HepG2 (cell line): ENCODE data around the gene EID3. TPM values are rescaled to one million over a fixed set of nuclear protein-coding genes. Genes with fewer than 3 reads are reported as not detected.

ENCODE experiments used
- ATAC-seq: fragments of 200-7000 bp; cut with Tn5 transposase; 3 replicates; pipeline ENCODE4 v1.9.1; 2020; ENCODE audit warnings: mild to moderate bottlenecking, moderate library complexity
- BruUV-seq: library from RNA; stranded (reverse); fragments of 400-500 nt; replicated peaks from 2 replicates; lab custom pipeline; 2021; lab: Mats Ljungman, UMichigan
- CTCF ChIA-PET: fragments of 300-600 bp; formaldehyde crosslinking; extraction: SDS; loops from one replicate; lab custom pipeline; 2021; ENCODE audit warnings: low total read pairs, inconsistent platforms, low intra/inter-chr PET ratio; lab: Yijun Ruan, JAX
- POLR2A ChIA-PET: fragments of 350-600 bp; sonication (Branson Sonifier 250); formaldehyde crosslinking; loops from one replicate; lab custom pipeline; 2020; ENCODE audit warnings: antibody characterized with exemption, inconsistent platforms; lab: Yijun Ruan, JAX
- DNase-seq: peaks from one replicate; pipeline ENCODE4 v3.0.0-alpha.2; 2015; ENCODE audit warnings: low spot score
- FAIRE-seq: peaks from 3 replicates; lab custom pipeline; 2011; peaks lifted over from hg19 to GRCh38; lab: Jason Lieb, UNC
- H2AFZ ChIP-seq: one replicate; pipeline ENCODE4 v1.6.1; 2011; ENCODE audit warnings: low read length, inconsistent platforms
- H3K27ac ChIP-seq: fragments of 300-600 bp; 3 replicates; pipeline ENCODE4 v1.8.0; 2011; ENCODE audit warnings: mixed run types, mild to moderate bottlenecking, mixed read lengths, low read length, inconsistent platforms; ENCODE audit not compliant: insufficient read depth; ENCODE audit errors: extremely low read length
- H3K27me3 ChIP-seq, 2 experiments: fragments of 200-600 bp in 1 of 2; 2 replicates in 1 of 2; 3 replicates in 1 of 2; pipeline versions ENCODE4 v1.6.0 to v1.8.0; 2011; ENCODE audit warnings: low read length in 2 of 2, mild to moderate bottlenecking in 2 of 2, moderate library complexity in 2 of 2, inconsistent platforms in 1 of 2; ENCODE audit not compliant: insufficient read depth in 2 of 2, control insufficient read depth in 1 of 2
- H3K36me3 ChIP-seq, 2 experiments: fragments of 200-600 bp in 1 of 2; replicated peaks in 1 of 2; 2 replicates in 1 of 2; 3 replicates in 1 of 2; pipeline versions ENCODE4 v1.5.1 to v1.8.0; 2011; ENCODE audit warnings: low read length in 2 of 2, inconsistent platforms in 1 of 2; ENCODE audit not compliant: insufficient read depth in 2 of 2, control insufficient read depth in 1 of 2
- H3K4me1 ChIP-seq: 2 replicates; pipeline ENCODE4 v1.5.1; 2012; ENCODE audit warnings: low read length, inconsistent platforms; ENCODE audit not compliant: insufficient read depth
- H3K4me2 ChIP-seq: 2 replicates; pipeline ENCODE4 v1.6.0; 2011; ENCODE audit warnings: low read depth, low read length, inconsistent platforms
- H3K4me3 ChIP-seq, 3 experiments: fragments of 200-600 bp in 1 of 3; sonication (generic), shearing (Covaris generic) in 1 of 3; replicated peaks in 1 of 3; 2 replicates each; pipeline ENCODE4 v1.5.1; 2011 to 2016; ENCODE audit warnings: low read length in 3 of 3, inconsistent platforms in 2 of 3, low read depth in 2 of 3, mild to moderate bottlenecking in 2 of 3, control low read depth in 1 of 3, mixed read lengths in 1 of 3; ENCODE audit not compliant: insufficient read depth in 1 of 3
- H3K79me2 ChIP-seq: one replicate; pipeline ENCODE4 v1.6.1; 2011; ENCODE audit warnings: low read length, inconsistent platforms; ENCODE audit not compliant: insufficient read depth
- H3K9ac ChIP-seq: 2 replicates; pipeline ENCODE4 v1.6.0; 2011; ENCODE audit warnings: mild to moderate bottlenecking, low read depth, low read length, inconsistent platforms; ENCODE audit not compliant: insufficient read depth
- H3K9me3 ChIP-seq: 2 replicates; pipeline ENCODE4 v1.5.1; 2012; ENCODE audit warnings: mild to moderate bottlenecking, low read length
- H4K20me1 ChIP-seq: 2 replicates; pipeline ENCODE4 v1.6.0; 2011; ENCODE audit warnings: inconsistent platforms, mild to moderate bottlenecking, low read length, moderate library complexity; ENCODE audit not compliant: insufficient read depth
- FOXP1 ChIP-seq, 2 experiments: fragments of 450-650 bp in 1 of 2; IDR thresholded peaks; 2 replicates each; pipeline ENCODE4 v1.6.1; 2017 to 2018; ENCODE audit warnings: antibody characterized with exemption in 1 of 2
- NFKBIZ ChIP-seq: IDR thresholded peaks from 2 replicates; pipeline ENCODE4 v1.6.1; 2018; ENCODE audit warnings: missing genetic modification reagents, missing compliant biosample characterization
- NR3C1 ChIP-seq: sonication (generic); formaldehyde crosslinking; IDR thresholded peaks from 2 replicates; pipeline ENCODE4 v1.4.0; 2020; ENCODE audit warnings: missing genetic modification reagents
- RFXANK ChIP-seq: IDR thresholded peaks from 2 replicates; pipeline ENCODE4 v1.6.1; 2016
- SAP130 ChIP-seq: IDR thresholded peaks from 2 replicates; pipeline ENCODE4 v1.6.1; 2016; ENCODE audit warnings: low read depth
- SP2 ChIP-seq: sonication (generic); formaldehyde crosslinking; IDR thresholded peaks from 2 replicates; pipeline ENCODE4 v1.5.1; 2020; ENCODE audit warnings: mild to moderate bottlenecking, missing genetic modification reagents
- SRSF9 ChIP-seq: fragments of 200-400 bp; formaldehyde crosslinking; IDR thresholded peaks from 2 replicates; pipeline ENCODE4 v1.6.1; 2018; ENCODE audit warnings: borderline replicate concordance, mild to moderate bottlenecking, low read depth, low read length; ENCODE audit not compliant: insufficient read depth, poor library complexity, severe bottlenecking
- ZBTB44 ChIP-seq: sonication (generic); formaldehyde crosslinking; IDR thresholded peaks from 2 replicates; pipeline ENCODE4 v1.4.0; 2020; ENCODE audit warnings: missing genetic modification reagents
- ZMYM4 ChIP-seq: sonication (generic); formaldehyde crosslinking; IDR thresholded peaks from 2 replicates; pipeline ENCODE4 v1.8.1; 2023; ENCODE audit warnings: mild to moderate bottlenecking, missing genetic modification reagents
- ZNF20 ChIP-seq: sonication (generic); formaldehyde crosslinking; IDR thresholded peaks from 2 replicates; pipeline ENCODE4 v1.4.0; 2020; ENCODE audit warnings: mild to moderate bottlenecking, moderate library complexity, missing genetic modification reagents
- ZNF253 ChIP-seq: sonication (generic); formaldehyde crosslinking; IDR thresholded peaks from 2 replicates; pipeline ENCODE4 v1.8.0; 2022; ENCODE audit warnings: mild to moderate bottlenecking, missing genetic modification reagents, borderline replicate concordance
- ZNF441 ChIP-seq: sonication (generic); formaldehyde crosslinking; IDR thresholded peaks from 2 replicates; pipeline ENCODE4 v1.7.0; 2021; ENCODE audit warnings: missing genetic modification reagents, borderline replicate concordance
- ZNF616 ChIP-seq: sonication (generic); formaldehyde crosslinking; IDR thresholded peaks from 2 replicates; pipeline ENCODE4 v1.5.0; 2020; ENCODE audit warnings: low read depth, mild to moderate bottlenecking, missing genetic modification reagents
- ZNF709 ChIP-seq: sonication (generic); formaldehyde crosslinking; IDR thresholded peaks from 2 replicates; pipeline ENCODE4 v1.5.0; 2020; ENCODE audit warnings: mild to moderate bottlenecking, missing genetic modification reagents
- WGBS: methylation state at CpG from one replicate; pipeline ENCODE4 v1.1.6; 2017; ENCODE audit warnings: low lambda C conversion rate; 5-methylcytosine and 5-hydroxymethylcytosine counted together
- in situ Hi-C: cut with HindIII; loops from 2 replicates; pipeline ENCODE4 v1.10.0; 2017; ENCODE audit warnings: low pct_unique_long_range_greater_than_20kb; ENCODE audit not compliant: extremely low pct_ligation_motif_present
- intact Hi-C: fragments of 100-400 bp; cut with micrococcal nuclease; formaldehyde crosslinking; loops from one replicate; pipeline ENCODE4 v1.10.0; 2022; ENCODE audit not compliant: unreplicated experiment
- polyA plus RNA-seq, 8 experiments: library from polyadenylated mRNA; depleted of rRNA in 3 of 8; stranded (reverse) in 7 of 8; unstranded in 1 of 8; fragments of >200 nt; fragmentation: Illumina TruSeq in 4 of 8; extraction: Trizol in 4 of 8; gene quantifications; 2 replicates each; pipeline versions ENCODE4 v1.2.1 to v1.2.3, GENCODE V29; 2011 to 2016; ENCODE audit warnings: low read depth in 4 of 8, missing spikeins in 1 of 8, mixed read lengths in 1 of 8; ENCODE audit not compliant: insufficient read depth in 1 of 8
- total RNA-seq, 5 experiments: library from RNA; depleted of rRNA; stranded (reverse); fragments of >200 nt; fragmentation: Illumina TruSeq; extraction: Trizol; gene quantifications; 2 replicates each; pipeline ENCODE4 v1.2.3, GENCODE V29; 2016; ENCODE audit warnings: low read depth in 1 of 5
- TF ChIP-seq, protein P1 (sequence below): sonication (generic); formaldehyde crosslinking; IDR thresholded peaks from 2 replicates; pipeline ENCODE4 v1.8.1; 2023; ENCODE audit warnings: missing genetic modification reagents, inconsistent platforms, borderline replicate concordance
- TF ChIP-seq, protein P2 (sequence below): sonication (generic); formaldehyde crosslinking; IDR thresholded peaks from 2 replicates; pipeline ENCODE4 v1.8.0; 2022; ENCODE audit warnings: missing genetic modification reagents, low read depth, mild to moderate bottlenecking, borderline replicate concordance
- TF ChIP-seq, protein P3 (sequence below): sonication (generic); formaldehyde crosslinking; IDR thresholded peaks from 2 replicates; pipeline ENCODE4 v1.5.1; 2020; ENCODE audit warnings: missing genetic modification reagents, mild to moderate bottlenecking, borderline replicate concordance
- TF ChIP-seq, protein P4 (sequence below): sonication (generic); formaldehyde crosslinking; IDR thresholded peaks from 2 replicates; pipeline ENCODE4; 2020; ENCODE audit warnings: missing genetic modification reagents, mild to moderate bottlenecking, borderline replicate concordance

Gene EID3
- total and polyA plus RNA-seq, 2 of the 13 experiments (the other 11 are each of a cell fraction or from before 2014, with no cell fraction given): 0.38 to 4.5 TPM

GRCh38 chr12:104319028-104319427, 15.5 kb downstream of the EID3 start:
- H3K9ac ChIP-seq: no peak overlapping the region
- H3K27me3 ChIP-seq: no peaks in the 10 kb centered on the region
- intact Hi-C loops (no loop called here), in situ Hi-C loops (no loop called here)
- POLR2A ChIA-PET: no interaction called here
- ATAC-seq (no peak), DNase-seq (no peak), FAIRE-seq (no peak)
- H3K9me3 ChIP-seq: no peaks in the 10 kb centered on the region
- H3K4me3 ChIP-seq: no peak overlapping the region
- CTCF ChIA-PET: no interaction called here
- BruUV-seq: no TSS peak
- no peak overlapping the region for H3K27ac ChIP-seq
- H3K4me1 ChIP-seq: no peaks in the 10 kb centered on the region
- H4K20me1 ChIP-seq: no peaks in the 10 kb centered on the region; the same call in 1 of the 2 replicates
- H3K4me2 ChIP-seq: no peak overlapping the region
- 100% methylated on average over 1 of the region's 1 CpG for WGBS
- H3K36me3 ChIP-seq: peaks cover 28 to 78% of the 10 kb centered on the region in 2 experiments
- H2AFZ ChIP-seq: no peak overlapping the region
- peaks cover 2% of the 10 kb centered on the region for H3K79me2 ChIP-seq
- TF ChIP-seq ZMYM4 (CRISPR knock-in tag) (no peak), FOXP1 (IDR thresholded peaks at IDR 0.05) (no peak), FOXP1 (CRISPR knock-in tag; IDR thresholded peaks at IDR 0.05) (no peak), SRSF9 (no peak), ZNF20 (CRISPR knock-in tag) (no peak), ZBTB44 (CRISPR knock-in tag) (no peak), RFXANK (CRISPR knock-in tag) (no peak), NFKBIZ (CRISPR knock-in tag) (no peak), SP2 (no peak), ZNF616 (CRISPR knock-in tag) (no peak), ZNF441 (CRISPR knock-in tag) (no peak), ZNF253 (CRISPR knock-in tag) (no peak), NR3C1 (CRISPR knock-in tag) (no peak), ZNF709 (CRISPR knock-in tag) (no peak), SAP130 (CRISPR knock-in tag) (no peak)
- TF ChIP-seq, protein P1, sequence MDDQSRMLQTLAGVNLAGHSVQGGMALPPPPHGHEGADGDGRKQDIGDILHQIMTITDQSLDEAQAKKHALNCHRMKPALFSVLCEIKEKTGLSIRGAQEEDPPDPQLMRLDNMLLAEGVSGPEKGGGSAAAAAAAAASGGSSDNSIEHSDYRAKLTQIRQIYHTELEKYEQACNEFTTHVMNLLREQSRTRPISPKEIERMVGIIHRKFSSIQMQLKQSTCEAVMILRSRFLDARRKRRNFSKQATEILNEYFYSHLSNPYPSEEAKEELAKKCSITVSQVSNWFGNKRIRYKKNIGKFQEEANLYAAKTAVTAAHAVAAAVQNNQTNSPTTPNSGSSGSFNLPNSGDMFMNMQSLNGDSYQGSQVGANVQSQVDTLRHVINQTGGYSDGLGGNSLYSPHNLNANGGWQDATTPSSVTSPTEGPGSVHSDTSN (CRISPR knock-in tag): no peak
- TF ChIP-seq, protein P2, sequence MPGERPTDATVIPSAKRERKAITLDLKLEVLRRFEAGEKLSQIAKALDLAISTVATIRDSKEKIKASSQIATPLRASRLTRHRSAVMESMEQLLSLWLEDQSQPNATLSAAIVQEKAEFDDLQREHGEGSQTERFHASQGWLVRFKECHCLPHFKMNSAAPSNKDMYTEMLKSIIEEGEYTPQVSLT (CRISPR knock-in tag): no peak
- TF ChIP-seq, protein P3, sequence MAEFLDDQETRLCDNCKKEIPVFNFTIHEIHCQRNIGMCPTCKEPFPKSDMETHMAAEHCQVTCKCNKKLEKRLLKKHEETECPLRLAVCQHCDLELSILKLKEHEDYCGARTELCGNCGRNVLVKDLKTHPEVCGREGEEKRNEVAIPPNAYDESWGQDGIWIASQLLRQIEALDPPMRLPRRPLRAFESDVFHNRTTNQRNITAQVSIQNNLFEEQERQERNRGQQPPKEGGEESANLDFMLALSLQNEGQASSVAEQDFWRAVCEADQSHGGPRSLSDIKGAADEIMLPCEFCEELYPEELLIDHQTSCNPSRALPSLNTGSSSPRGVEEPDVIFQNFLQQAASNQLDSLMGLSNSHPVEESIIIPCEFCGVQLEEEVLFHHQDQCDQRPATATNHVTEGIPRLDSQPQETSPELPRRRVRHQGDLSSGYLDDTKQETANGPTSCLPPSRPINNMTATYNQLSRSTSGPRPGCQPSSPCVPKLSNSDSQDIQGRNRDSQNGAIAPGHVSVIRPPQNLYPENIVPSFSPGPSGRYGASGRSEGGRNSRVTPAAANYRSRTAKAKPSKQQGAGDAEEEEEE (CRISPR knock-in tag): no peak
- TF ChIP-seq, protein P4, sequence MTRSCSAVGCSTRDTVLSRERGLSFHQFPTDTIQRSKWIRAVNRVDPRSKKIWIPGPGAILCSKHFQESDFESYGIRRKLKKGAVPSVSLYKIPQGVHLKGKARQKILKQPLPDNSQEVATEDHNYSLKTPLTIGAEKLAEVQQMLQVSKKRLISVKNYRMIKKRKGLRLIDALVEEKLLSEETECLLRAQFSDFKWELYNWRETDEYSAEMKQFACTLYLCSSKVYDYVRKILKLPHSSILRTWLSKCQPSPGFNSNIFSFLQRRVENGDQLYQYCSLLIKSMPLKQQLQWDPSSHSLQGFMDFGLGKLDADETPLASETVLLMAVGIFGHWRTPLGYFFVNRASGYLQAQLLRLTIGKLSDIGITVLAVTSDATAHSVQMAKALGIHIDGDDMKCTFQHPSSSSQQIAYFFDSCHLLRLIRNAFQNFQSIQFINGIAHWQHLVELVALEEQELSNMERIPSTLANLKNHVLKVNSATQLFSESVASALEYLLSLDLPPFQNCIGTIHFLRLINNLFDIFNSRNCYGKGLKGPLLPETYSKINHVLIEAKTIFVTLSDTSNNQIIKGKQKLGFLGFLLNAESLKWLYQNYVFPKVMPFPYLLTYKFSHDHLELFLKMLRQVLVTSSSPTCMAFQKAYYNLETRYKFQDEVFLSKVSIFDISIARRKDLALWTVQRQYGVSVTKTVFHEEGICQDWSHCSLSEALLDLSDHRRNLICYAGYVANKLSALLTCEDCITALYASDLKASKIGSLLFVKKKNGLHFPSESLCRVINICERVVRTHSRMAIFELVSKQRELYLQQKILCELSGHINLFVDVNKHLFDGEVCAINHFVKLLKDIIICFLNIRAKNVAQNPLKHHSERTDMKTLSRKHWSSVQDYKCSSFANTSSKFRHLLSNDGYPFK (CRISPR knock-in tag): no peak
